ENCODE data around the gene RGS18.
"Not testable (repeated sequence)": the region's sequence is repeated elsewhere in the genome, so short reads cannot be mapped to it uniquely, and the experiment has no call there.

Gene RGS18

DNA sequence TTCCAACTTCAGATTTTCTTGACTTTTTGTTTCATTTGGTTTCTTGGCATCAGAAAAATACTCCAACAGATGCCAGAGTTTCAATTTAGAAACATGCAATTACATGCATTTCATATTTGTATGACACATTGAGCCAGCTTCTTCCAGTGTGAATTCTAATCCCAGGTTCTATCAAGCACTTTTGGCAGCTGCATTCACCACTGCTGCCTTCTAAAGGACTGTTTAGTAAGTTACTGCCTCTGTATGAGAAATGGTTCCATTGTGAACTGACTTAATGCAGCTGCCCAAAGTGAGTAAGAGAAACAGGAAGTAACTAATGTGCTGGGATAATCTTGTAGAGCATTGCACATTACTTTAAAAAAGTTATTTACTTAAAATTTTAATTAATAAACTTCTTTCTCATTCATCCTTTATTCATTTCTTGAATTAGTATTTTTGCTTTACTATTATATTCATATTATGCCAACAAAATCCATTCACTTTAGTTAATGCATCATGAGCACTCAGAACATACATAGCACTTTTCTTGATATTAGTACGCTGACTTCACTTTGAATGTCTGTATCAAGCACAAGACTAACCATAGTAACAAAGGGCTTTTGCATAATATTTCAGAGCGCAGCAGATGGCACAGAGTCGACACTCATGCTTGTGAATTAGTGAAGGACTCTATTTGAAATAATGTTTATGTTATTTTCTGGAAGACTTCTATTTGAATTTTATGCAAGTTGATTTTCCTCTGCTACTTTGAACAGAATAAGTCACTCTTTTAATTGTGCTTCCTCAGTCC is 9.8 kb downstream of the RGS18 start:
- DNase-seq = no peak

DNA sequence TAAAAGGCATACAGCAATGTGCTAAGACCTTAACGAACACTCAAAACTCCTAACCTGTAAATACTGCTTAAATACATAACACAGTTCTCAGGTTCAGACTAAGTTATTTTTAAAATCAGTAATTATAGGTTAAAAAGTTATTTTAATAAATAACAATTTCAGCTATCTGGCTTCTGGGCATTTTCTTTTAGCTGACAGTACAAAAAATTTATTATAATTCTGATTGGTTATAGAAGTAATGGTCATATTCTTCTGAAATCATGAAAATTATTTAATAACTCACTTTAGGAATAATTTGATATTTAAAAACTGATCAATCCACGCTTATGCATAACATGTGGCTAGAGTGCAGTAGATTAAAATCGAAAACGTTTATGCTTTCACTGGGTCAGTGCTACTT is 10.7 kb downstream of the RGS18 start:
- no peak for DNase-seq

DNA sequence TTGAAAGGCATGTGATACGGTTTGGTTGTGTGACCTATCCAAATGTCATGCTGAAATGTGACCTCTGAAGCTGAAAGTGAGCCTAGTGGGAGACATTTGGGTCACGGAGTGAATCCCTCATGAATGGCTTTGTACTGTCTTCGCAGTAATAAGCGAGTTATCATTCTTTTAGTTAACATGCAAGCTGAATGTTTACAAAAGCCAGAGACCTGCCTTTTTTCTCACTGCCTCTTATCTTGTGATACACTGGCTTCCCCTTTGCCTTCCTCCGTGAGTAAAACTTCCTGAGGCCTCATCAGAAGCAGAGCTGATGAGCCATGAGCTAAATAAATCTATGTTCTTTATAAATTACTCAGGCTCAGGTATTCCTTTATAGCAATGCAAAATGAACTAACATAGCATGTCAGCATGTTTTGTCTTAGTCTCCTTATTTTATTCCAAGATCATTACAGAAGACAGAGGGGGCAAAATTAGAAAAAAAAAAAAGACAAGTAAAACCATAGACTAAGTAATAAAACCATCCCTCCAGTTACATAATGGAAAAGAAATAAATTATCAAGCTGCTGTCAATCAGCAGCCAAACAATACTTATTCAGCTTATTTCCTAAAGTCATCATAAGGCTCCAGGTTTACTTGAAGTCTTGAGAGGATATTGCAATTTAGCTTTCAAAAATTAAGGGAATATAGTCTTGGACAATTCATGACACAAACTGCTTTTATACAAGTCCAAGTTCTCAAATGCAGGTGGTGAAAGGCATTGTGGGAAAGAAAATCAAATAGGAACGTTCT is 12.1 kb downstream of the RGS18 start:
- no peak for DNase-seq

DNA sequence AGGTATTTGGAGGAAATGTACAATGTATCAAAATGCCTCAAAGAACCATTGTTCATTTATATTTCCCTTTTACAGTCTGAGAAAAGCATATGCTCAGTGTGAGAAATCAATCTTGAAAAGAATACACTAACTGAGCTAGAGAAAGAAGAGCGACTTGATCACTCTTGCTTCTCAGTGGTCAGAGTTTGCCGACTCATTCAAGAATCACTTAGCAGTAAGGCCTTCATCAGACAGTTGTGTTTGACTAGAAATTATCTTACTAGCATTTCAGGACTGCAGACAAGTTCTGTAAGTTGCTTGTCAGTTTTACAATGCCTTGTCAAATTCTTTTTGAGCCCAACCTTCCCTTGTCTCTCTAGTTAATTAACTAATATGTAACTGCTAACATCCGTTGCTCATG is 12.9 kb downstream of the RGS18 start:
- no peak for DNase-seq

DNA sequence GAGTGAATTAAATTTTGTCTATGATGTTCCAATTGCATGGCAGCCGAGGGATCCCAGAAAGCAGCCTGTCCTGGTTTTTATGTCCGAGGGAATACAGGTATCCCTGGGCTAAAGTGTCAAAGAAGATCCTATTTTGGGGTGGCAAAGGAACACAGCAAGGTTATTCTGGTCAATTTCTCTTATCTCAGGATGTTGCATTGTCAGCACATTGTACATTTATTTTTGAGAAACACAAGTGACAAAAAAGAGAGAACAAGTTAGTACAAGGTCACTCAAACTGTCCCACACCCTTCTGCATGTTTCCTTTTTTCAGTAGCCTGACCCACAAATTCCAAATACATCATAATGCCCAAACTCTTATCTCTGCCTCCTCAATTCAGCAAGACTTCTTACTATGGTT is 17.7 kb downstream of the RGS18 start:
- DNase-seq = no peak

- no peak for DNase-seq
Observed at GRCh38 chr1:192183788-192184187, 25.5 kb downstream of the RGS18 start.

GRCh38 chr1:192186197-192186596 is 27.9 kb downstream of the RGS18 start:
- no peak for DNase-seq

GRCh38 chr1:192190066-192190465 is 31.8 kb downstream of the RGS18 start:
- no peak for DNase-seq

DNA sequence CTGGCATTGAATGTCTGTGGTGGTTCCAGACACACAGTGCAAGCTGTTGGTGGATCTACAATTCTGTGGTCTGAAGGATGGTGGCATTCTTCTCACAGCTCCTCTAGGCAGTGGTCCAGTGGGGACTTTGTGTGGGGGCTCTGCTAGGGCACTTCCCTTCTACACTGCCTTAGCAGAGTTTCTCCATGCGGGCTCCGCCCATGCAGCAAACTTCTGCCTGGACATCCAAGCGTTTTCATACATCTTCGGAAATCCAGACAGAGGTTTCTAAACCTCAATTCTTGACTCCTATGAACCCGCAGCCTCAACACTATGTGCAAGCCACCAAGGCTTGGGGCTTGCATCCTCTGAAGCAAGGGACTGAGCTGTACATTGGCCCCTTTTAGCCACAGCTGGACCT is 43.0 kb downstream of the RGS18 start:
- DNase-seq = no peak

DNA sequence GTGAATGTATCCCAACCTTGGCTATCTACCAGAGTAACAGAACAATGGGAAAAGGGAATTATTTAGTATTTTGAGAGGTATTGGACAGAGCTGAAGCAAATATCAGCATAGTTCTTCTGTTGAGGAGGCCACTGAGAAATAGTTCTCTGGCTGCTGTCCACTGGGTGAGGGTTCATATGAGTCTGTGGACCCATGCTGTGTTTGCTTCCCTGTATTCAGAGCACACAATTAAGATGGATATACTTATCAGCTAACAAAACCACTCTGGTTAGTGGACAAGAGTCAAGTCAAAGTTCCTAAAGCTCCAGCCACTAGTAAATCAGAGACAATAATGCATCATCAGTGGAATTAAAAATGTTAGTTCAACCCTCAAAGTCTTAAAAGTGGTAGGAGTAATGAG is 66.1 kb downstream of the RGS18 start:
- DNase-seq = no peak

DNA sequence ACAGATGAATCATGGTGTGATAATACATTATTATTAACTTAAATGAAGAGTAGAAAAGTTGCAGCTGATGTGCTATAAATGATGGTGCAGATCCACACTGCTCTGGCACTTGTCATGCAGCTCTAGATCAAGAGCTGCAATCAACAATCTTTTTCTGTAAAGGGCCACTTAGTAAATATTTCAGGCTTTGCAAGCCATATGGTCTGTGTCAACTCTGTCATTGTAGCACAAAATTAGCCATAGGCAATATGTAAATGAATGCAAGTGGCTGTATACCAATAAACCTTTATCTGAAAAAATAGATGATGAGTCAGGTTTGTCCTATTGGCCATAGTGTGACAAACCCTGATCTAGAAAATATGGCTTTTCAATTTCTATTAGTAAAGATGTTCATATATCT is 66.6 kb downstream of the RGS18 start:
- no peak for DNase-seq

DNA sequence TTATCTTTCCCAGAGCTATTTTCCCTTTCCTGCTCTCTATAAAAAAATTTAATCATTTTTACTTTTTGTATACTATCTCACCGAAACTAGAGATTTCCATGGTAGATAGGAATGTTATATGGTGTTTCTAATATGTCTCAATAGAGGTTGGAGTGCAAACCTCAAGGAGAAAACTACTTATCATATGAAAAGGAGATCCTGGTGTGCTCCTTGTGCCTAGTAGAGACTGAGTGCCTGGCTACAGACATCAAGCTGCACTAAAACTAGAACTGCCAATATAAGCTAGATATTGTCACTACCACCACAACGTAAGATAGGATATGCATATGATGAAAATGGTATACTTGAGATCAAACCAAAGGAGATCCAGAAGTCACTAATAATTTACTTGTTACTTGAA is 67.0 kb downstream of the RGS18 start:
- no peak for DNase-seq

DNA sequence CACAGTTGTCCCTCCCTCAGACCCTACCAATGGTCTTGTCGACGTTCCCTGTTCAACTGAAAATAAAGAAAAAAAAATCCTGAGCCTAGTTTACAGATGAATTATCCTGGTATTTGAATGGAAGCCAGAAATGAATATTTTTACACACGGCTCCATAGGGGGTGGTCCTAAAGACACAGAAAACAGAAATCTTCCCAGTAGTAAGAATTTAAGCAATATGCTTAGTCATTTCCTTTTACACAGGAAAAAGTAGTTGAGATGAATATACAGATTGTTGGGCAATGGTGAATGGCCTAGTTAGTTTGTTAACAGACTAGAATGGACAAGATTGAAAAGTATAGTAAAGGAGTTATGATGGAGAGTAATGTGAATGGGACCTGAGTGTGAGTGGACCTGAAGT is 67.4 kb downstream of the RGS18 start:
- DNase-seq = no peak

DNA sequence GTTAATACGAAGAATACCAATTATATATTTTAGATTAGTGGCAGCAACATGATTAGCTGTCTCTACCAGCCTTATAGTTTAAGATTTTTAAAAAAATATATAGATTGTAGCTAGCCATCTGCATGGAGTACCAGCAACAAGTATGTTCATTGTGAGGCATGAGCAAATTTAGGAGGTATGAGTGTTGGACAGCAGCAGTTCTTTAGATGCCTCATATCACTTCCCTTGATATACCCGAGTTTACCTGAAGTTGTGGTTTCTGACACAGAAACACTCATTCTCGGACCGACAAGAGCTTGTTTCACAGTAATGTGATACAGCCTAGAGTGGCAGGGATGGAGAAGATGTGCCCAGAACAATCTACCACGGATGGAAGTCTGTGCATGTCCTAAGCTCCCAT is 69.1 kb downstream of the RGS18 start:
- no peak for DNase-seq

GRCh38 chr1:192227980-192228379 is 69.7 kb downstream of the RGS18 start:
- DNase-seq = not testable (repeated sequence)

GRCh38 chr1:192232817-192233417 is 74.7 kb downstream of the RGS18 start:
- DNase-seq = no peak

- DNase-seq = no peak
Observed at GRCh38 chr1:192235127-192235526, 76.9 kb downstream of the RGS18 start.
